Loucy (cell line): ENCODE data around the gene GAGE12E.
"Not testable (repeated sequence)": the region's sequence is repeated elsewhere in the genome, so short reads cannot be mapped to it uniquely, and the experiment has no call there.

Source experiments
- CTCF ChIP-seq: fragments of 200-600 bp; sonication (generic); conservative IDR thresholded peaks from 2 replicates; pipeline ENCODE4 v1.5.1; 2014; ENCODE audit warnings: mild to moderate bottlenecking, antibody characterized with exemption, low read length
- EZH2phosphoT487 ChIP-seq: fragments of 200-600 bp; IDR thresholded peaks from 2 replicates; pipeline ENCODE4 v1.6.1; 2018; ENCODE audit warnings: antibody characterized with exemption, mild to moderate bottlenecking, moderate library complexity, borderline replicate concordance

- not testable (repeated sequence) for TF ChIP-seq CTCF, EZH2phosphoT487
These were observed 19.2 kb upstream of the GAGE12E start, which contains the start of gene GAGE12C for GRCh38 chrX:49531877-49532276.
